Loucy (cell line): ENCODE data around the gene PPARG.

ENCODE experiments used
- CTCF ChIP-seq: fragments of 200-600 bp; sonication (generic); conservative IDR thresholded peaks from 2 replicates; pipeline ENCODE4 v1.5.1; 2014; ENCODE audit warnings: mild to moderate bottlenecking, antibody characterized with exemption, low read length
- EZH2phosphoT487 ChIP-seq: fragments of 200-600 bp; IDR thresholded peaks from 2 replicates; pipeline ENCODE4 v1.6.1; 2018; ENCODE audit warnings: antibody characterized with exemption, mild to moderate bottlenecking, moderate library complexity, borderline replicate concordance

DNA sequence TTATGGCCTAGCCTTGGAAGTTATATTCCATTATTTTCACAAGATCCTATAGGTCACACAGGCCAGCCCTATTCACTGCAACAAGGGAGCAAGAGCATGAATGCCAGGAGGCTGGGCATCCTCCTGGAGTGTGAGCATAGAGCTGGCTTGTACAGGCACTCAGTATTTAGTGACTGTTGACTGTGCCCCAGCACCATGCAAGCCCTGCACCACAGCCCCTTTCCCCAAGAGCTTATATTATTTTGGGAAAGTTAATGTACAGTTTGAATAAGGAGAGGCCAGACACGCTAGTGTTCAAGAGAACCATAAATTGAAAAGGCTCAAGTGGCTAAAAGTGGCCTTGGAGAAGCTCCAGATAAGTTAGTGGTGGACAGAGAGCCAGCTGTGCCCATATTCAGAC is 163.1 kb downstream of the PPARG start:
- TF ChIP-seq CTCF, result no peak
- no peak for TF ChIP-seq EZH2phosphoT487
